Pancreas (tissue), 10 donors: ENCODE measurements around the gene RS1. TPM values are rescaled to one million over a fixed set of nuclear protein-coding genes. Genes with fewer than 3 reads are reported as not detected.

ENCODE experiments used
- ATAC-seq, 4 donors: fragments of 200-7000 bp; cut with Tn5 transposase; one replicate each; pipeline versions ENCODE4 v1.8.0 to v1.9.1; 2020; ENCODE audit warnings: mild to moderate bottlenecking in 4 of 4, moderate library complexity in 4 of 4
- DNase-seq, 6 donors: peaks; one replicate each; pipeline ENCODE4 v3.0.0-alpha.2; 2020
- FAIRE-seq: peaks from 2 replicates; lab custom pipeline; 2012; peaks lifted over from hg19 to GRCh38; lab: Jason Lieb, UNC
- H3K27ac ChIP-seq, 4 donors: fragments of 200-600 bp; sonication (generic); 1 replicate in 3 of 4; 2 replicates in 1 of 4; pipeline versions ENCODE4 v1.5.0 to v1.8.0; 2020
- H3K27me3 ChIP-seq, 4 donors: fragments of 200-600 bp; one replicate each; pipeline ENCODE4 v1.8.0; 2021
- H3K36me3 ChIP-seq, 3 donors: fragments of 200-600 bp; sonication (generic) in 1 of 3; one replicate each; pipeline versions ENCODE4 v1.5.0 to v1.8.0; 2020 to 2021
- H3K4me1 ChIP-seq, 3 donors: fragments of 200-600 bp; one replicate each; pipeline ENCODE4 v1.8.0; 2021
- H3K4me3 ChIP-seq, 4 donors: fragments of 200-600 bp; sonication (generic) in 2 of 4; one replicate each; pipeline versions ENCODE4 v1.5.0 to v1.8.0; 2020 to 2021
- H3K9me3 ChIP-seq, 4 donors: fragments of 200-600 bp; one replicate each; pipeline ENCODE4 v1.8.0; 2021
- CTCF ChIP-seq, 4 donors: fragments of 200-600 bp; sonication (generic) in 3 of 4; IDR thresholded peaks; one replicate each; pipeline versions ENCODE4 v1.5.0 to v1.8.0; 2021; ENCODE audit warnings: antibody characterized with exemption in 4 of 4
- WGBS, 2 donors: extraction: QIAGEN DNeasy Blood & Tissue Kit; methylation state at CpG; one replicate each; pipeline ENCODE4 v1.1.7; 2013; 5-methylcytosine and 5-hydroxymethylcytosine counted together
- intact Hi-C, 3 donors: fragments of 100-400 bp; cut with DNase I; formaldehyde crosslinking; loops; one replicate each; pipeline versions ENCODE4 v1.11.1 to v1.14.2; 2022
- polyA plus RNA-seq, 2 donors: library from polyadenylated mRNA; stranded (reverse); fragments of 200-250 nt; gene quantifications; one replicate each; pipeline ENCODE4 v1.2.3, GENCODE V29; 2013
- total RNA-seq, 6 donors: library from RNA; stranded (reverse); fragmentation: NEBNext Ultra II Directional in 4 of 6; extraction: Animal tissue kit (Norgen Biotek cat#: 25700) in 4 of 6; gene quantifications; one replicate each; pipeline versions ENCODE4 v1.2.1 to v1.2.4, GENCODE V29; 2021 to 2023
- donor health status: healthy with polysubstance abuse.
- donor health status: DM: no; HTN: no; CAD: no; lungs with moderate emphysema.
- donor health status: DM: no; HTN: no; CAD: no.
- donor health status: control.
- donor health status: control.
- donor health status: Bipolar disorder and iron deficiency.
- donor health status: DM: yes; HTN: yes; CAD: no.
- donor health status: DM: no; HTN: no; CAD: no.
- donor health status: DM: no; HTN: no; CAD: no.
- donor health status: DM: yes; HTN: yes; CAD: no.

RS1 gene
- total and polyA plus RNA-seq, 8 donors: not detected

GRCh38 chrX:18630934-18631333, 41.0 kb downstream of the RS1 start:
- FAIRE-seq: no peak
- no peaks in the 10 kb centered on the region for H3K4me1 ChIP-seq

GRCh38 chrX:18624599-18624998, 47.3 kb downstream of the RS1 start:
- no peak for DNase-seq
- H3K27me3 ChIP-seq: no peaks in the 10 kb centered on the region
- intact Hi-C loops: no loop called here
- ATAC-seq: no peak
- TF ChIP-seq CTCF (IDR thresholded peaks at IDR 0.05): no peak
- H3K9me3 ChIP-seq: no peaks in the 10 kb centered on the region
- FAIRE-seq: peak; percentile 64
- H3K36me3 ChIP-seq: no peaks in the 10 kb centered on the region
- no peak overlapping the region for H3K4me3 ChIP-seq
- H3K27ac ChIP-seq: peak overlapping the region in 2 of 4 donors; percentile 28 to 58
- 66 to 82% methylated on average over 2 of the region's 2 CpGs for WGBS, 2 donors
- H3K4me1 ChIP-seq: peaks cover 6 to 42% (median 13%) of the 10 kb centered on the region in 3 donors

More at GRCh38 chrX:18630934-18631333, 41.0 kb downstream of the RS1 start:
- ATAC-seq (no peak), DNase-seq (no peak)
- intact Hi-C loops: no loop called here
- H3K9me3 ChIP-seq: no peaks in the 10 kb centered on the region
- no peaks in the 10 kb centered on the region for H3K27me3 ChIP-seq
- no peak for TF ChIP-seq CTCF (IDR thresholded peaks at IDR 0.05)
- no peaks in the 10 kb centered on the region for H3K36me3 ChIP-seq
- no peak overlapping the region for H3K4me3 ChIP-seq
- 79 to 80% methylated on average over 8 of the region's 8 CpGs for WGBS, 2 donors
- no peak overlapping the region for H3K27ac ChIP-seq

GRCh38 chrX:18620349-18620748, 51.6 kb downstream of the RS1 start:
- Histone ChIP-seq H3K36me3 (no peaks in the 10 kb centered on the region), H3K4me1 (peaks cover 8 to 60% (median 27%) of the 10 kb centered on the region in 3 donors), H3K9me3 (no peaks in the 10 kb centered on the region), H3K4me3 (no peak overlapping the region), H3K27ac (peak overlapping the region in 3 of 4 donors; percentile 30 to 85 (median 70)), H3K27me3 (no peaks in the 10 kb centered on the region)
- peak in 3 of 6 donors; percentile 7 to 54 (median 23) for DNase-seq
- no peak for TF ChIP-seq CTCF (IDR thresholded peaks at IDR 0.05)
- 13 to 22% methylated on average over 8 of the region's 8 CpGs for WGBS, 2 donors
- FAIRE-seq: no peak
- intact Hi-C loops: no loop called here
- peak; percentile 51 to 78 (median 68) for ATAC-seq

- ATAC-seq (peak; percentile 60 to 72 (median 61)), FAIRE-seq (peak; percentile 75), DNase-seq (no peak)
- H3K4me1 ChIP-seq: peaks cover 8 to 52% (median 25%) of the 10 kb centered on the region in 3 donors
- peak overlapping the region in 2 of 4 donors; percentile 9 to 10 for H3K4me3 ChIP-seq
- peak overlapping the region in 3 of 4 donors; percentile 8 to 85 (median 70) for H3K27ac ChIP-seq
- H3K27me3 ChIP-seq: no peaks in the 10 kb centered on the region
- H3K9me3 ChIP-seq: no peaks in the 10 kb centered on the region
- no peaks in the 10 kb centered on the region for H3K36me3 ChIP-seq
- 11 to 19% methylated on average over 2 of the region's 2 CpGs for WGBS, 2 donors
- TF ChIP-seq CTCF (IDR thresholded peaks at IDR 0.05): no peak
- intact Hi-C loops: no loop called here
Measured at GRCh38 chrX:18619288-18619687, 52.6 kb downstream of the RS1 start.

GRCh38 chrX:18617407-18617750, 54.5 kb downstream of the RS1 start:
- TF ChIP-seq CTCF (IDR thresholded peaks at IDR 0.05): no peak
- FAIRE-seq (no peak), DNase-seq (peak in 3 of 6 donors; percentile 12 to 22 (median 19)), ATAC-seq (peak; percentile 38 to 66 (median 58))
- 52 to 63% methylated on average over 5 of the region's 5 CpGs for WGBS, 2 donors
- H3K4me3 ChIP-seq: no peak overlapping the region
- H3K27ac ChIP-seq: peak overlapping the region in 3 of 4 donors; percentile 26 to 85 (median 70)
- intact Hi-C loops: no loop called here
- H3K4me1 ChIP-seq: peaks cover 8 to 37% (median 21%) of the 10 kb centered on the region in 3 donors
- H3K9me3 ChIP-seq: no peaks in the 10 kb centered on the region
- no peaks in the 10 kb centered on the region for H3K27me3 ChIP-seq
- H3K36me3 ChIP-seq: no peaks in the 10 kb centered on the region
